ENCODE measurements around the gene GTF2F2.

Gene GTF2F2

GRCh38 chr13:45305079-45305478 is 184.8 kb downstream of the GTF2F2 start:
- DNase-seq = no peak

DNA sequence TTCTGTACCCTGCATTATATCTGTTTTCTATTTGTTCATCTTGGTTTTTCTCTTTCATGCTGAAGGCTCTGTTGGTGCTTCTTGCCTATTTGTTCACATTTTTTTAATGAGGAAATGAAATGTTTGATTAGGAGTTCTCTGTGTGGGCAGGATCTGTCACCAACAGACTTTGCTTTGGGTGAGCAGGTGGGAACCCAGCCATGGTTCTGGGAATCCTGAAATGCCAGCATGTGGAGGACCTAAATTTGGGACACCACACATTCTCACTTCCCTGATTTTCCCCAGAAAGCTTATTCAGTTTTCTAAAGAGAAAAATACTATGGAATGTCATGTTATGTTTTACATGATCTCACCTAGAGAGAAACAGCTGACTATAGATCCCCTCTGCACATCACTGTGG is 186.7 kb downstream of the GTF2F2 start:
- DNase-seq = no peak

GRCh38 chr13:45310341-45311131 is 190.2 kb downstream of the GTF2F2 start:
- DNase-seq = no peak

DNA sequence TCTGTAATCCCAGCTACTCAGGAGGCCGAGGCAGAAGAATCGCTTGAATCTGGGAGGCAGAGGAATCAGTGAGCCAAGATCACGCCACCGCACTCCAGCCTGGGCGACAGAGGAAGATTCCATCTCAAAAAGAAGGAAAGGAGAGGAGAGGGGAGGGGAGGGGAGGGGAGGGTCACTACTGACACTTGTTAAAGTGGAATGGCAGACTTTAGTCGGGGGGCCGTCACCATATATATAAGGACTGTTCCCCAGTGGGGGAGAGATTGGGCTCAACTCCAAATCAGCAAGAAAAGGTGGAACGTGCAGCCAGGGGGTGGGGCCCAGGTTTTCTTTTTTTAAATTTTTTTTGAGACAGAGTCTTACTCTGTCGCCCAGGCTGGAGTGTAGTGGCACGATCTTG is 194.5 kb downstream of the GTF2F2 start:
- no peak for DNase-seq

DNA sequence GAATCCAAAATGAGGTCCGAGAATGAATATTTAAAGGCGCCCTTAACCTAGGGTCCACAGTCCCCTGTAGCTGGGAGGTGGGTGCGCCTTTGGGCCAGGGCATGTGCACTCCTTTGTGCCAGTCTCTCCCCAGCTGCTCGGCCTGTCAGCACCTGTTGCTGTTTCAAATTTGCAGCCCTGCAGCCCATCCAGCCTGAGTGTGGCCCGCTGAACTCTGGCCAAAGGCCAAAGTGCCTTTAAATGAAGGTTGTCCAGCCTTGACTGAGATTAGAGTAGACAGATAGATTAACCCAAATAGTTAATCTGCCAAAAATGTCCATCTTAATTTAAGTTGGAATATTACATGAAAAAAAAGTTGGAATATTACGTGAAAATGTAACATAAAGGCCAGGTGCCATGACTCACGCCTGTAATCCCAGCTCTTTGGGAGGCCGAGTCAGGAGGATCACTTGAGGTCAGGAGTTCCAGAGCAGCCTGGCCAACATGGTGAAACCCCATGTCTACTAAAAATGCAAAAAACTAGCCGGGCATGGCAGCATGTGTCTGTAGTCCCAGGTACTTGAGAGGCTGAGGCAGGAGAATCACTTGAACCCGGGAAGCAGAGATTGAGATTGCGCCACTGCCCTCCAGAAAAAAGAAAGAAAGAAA is 195.3 kb downstream of the GTF2F2 start:
- no peak for DNase-seq

DNA sequence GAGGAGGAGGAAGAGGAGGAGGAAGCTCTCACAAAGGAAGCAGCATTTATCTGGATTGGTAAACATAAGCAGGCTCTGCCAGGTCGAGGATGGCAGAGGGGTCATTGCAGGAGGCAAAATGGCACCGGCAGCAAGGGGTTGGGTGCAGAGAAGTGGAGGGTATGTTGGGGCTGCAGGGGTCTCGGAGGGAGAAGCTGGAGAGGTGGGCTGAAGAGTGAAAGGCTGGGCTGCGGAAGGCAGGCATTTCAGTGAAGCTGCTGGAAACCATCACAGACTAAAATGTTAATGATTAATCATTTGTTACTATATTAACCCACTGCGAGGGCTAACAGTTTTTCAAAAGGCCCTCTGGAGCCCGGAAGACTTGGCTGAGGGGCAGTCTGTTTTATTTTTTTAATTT is 196.0 kb downstream of the GTF2F2 start:
- no peak for DNase-seq

DNA sequence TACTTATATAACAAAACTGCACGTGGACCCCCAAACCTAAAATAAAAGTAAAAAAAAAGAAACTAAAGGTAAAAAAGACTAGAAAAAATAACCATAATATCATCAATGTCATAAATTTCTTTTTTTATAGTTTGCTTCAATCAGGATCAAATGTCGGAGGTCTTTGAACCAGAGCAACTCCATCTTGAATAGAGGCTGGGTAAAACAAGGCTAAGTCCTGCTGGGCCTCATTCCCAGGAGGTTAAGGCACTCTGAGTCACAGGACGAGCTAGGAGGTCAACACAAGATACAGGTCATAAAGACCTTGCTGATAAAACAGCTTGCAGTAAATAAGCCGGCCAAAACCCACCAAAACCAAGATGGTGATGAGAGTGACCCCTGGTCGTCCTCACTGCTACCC is 196.7 kb downstream of the GTF2F2 start:
- DNase-seq = no peak

DNA sequence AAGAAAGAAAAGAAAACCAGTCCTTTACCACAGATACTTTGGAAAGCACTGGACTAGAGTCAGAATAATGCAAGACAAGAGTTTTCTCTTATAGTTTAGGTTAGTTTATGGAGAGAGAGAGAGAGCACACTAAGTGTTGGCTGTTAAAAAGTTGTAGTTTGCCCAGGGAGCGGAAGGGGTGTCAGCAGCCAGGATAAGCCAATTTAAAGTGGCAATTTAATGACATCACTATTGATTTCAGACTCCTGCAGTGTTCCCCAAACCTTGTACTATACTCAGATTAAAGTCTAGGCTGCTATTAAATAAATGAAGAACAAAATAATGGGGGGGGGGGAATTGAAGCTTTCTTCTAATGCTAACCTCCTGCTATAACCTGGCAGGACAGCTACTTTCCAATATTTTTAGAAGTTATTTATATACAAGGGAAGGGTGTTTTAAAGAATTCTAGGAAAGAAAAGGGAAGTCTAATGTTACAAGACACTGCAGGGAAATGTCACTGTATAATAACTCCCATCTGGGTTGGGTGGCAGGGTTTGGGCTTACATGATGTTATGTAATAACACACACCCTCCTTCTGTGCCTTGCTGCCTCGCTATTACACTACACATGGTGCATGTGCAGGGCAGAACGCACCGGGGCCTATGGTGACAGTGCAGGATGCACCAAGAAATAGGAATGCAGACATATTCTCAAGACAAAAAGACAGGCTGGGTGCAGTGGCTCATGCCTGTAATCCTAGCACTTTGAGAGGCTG is 200.7 kb downstream of the GTF2F2 start:
- DNase-seq = no peak

GRCh38 chr13:45325806-45326205 is 205.5 kb downstream of the GTF2F2 start:
- DNase-seq = no peak

GRCh38 chr13:45327253-45327955 is 207.1 kb downstream of the GTF2F2 start:
- no peak for DNase-seq

DNA sequence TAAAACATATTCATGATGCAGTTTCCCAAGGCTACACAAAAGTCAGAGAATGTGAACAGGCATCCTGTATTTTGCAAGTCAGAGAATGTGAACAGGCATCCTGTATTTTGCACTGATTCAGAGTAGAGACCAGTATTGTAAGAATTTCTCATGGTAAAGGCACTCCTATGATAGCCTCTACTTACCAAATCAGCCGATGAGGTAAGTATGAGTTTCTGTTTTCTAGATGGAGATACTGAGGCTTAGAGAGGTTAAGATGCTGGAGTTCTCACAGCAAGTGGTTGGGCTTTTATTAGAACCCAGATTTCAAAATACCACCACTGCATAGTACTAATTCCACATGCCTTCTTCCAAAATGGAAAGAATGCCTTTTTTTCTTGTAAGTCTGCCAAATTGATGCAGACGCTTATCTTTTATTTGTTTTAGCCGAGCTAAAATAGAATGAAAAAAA is 208.4 kb downstream of the GTF2F2 start:
- no peak for DNase-seq

DNA sequence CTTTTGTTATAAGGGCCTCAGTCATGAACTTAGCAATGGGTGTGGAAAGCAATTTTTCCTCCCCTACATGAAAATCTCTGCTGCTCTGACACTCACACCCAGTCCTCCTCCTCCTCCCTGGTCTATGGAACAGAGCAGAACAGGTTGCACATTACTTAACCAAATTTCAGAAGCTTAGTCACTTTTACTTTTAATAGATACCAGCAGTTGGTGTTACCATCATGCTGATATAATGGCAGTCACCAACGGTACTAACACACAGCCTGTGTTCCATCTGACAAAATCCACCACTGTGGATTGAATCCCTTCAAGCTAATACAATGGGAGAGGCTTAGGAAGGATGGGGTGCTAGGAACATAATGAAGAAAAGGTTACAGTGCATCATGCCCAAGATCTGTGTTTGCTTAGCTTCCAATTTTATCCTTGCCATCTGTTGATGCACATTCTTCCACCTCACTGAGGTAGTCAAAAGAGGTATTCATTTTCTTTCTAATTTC is 210.9 kb downstream of the GTF2F2 start:
- no peak for DNase-seq

- no peak for DNase-seq
These were observed 211.4 kb downstream of the GTF2F2 start for GRCh38 chr13:45331692-45332035.

GRCh38 chr13:45332036-45332830 is 211.9 kb downstream of the GTF2F2 start:
- no peak for DNase-seq

- no peak for DNase-seq
These were observed 212.5 kb downstream of the GTF2F2 start for GRCh38 chr13:45332831-45333219.

- DNase-seq = no peak
These were observed 213.1 kb downstream of the GTF2F2 start for GRCh38 chr13:45333251-45333976.

All from activated T-cell treated with anti-CD3 and anti-CD28 coated beads, Interleukin-2, amount 50 U/mL, for 48 hours (primary cell).